ENCODE results near the gene KDM7A. TPM values are rescaled to one million over a fixed set of nuclear protein-coding genes. Genes with fewer than 3 reads are reported as not detected.

KDM7A gene
- total RNA-seq, 1 experiment from 2014 or later = 1.5 TPM

DNA sequence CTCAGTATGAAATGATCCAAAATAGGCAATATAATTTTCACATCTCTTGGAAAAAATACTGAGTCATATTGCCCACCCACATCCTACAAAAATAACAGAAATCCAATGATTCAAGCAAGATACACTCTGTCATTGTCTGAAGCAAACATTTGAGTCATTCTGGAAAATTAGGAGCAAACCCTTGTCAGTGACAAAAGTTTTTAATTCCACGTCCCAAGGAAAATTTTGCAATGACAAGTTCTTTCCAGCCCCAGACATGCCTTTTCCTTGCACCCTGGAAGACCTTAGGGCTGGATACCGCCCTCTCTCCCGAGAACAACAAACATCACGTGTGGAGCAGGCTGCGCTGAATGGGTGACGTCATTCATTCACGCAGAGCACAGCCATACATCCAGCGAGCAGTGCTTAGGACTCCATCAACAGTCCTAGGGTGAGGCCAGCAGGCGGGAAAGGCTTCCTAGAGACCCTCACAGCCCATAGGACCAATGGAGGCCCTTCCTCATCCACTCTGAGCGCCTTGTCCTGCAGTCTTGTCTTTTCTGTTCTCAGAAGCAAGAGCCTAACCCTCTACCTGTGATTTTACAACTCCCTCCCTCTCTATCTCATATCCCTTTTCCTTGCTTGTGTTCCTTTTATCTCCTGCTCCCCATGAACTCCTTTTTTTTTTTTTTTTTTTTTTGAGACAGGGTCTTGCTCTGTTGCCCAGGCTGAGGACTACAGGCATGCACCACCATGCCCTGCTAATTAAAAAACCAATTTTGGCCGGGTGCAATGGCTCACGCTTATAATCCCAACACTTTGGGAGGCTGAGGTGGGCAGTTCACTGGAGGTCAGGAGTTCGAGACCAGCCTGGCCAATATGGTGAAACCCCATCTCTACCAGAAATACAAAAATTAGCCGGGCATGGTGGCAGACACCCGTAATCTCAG, 23.5 kb upstream of the KDM7A start:
- H3K4me2 ChIP-seq = no peak overlapping the region
- no peak overlapping the region for H2AFZ ChIP-seq
- no peaks in the 10 kb centered on the region for H3K9me3 ChIP-seq (ENCODE audit: insufficient read depth, low read depth)
- 0 out of 2 replicates have a peak, but pooled peaks cover 7% of the 10 kb centered on the region for H3K27me3 ChIP-seq (ENCODE audit: insufficient read depth, low read depth)
- no peaks in the 10 kb centered on the region for H3K36me3 ChIP-seq (ENCODE audit: low read depth)
- no TSS peak for BruUV-seq (replicated peaks)
- no peaks in the 10 kb centered on the region for H3K4me1 ChIP-seq (replicated peaks; ENCODE audit: insufficient read depth)
- no peak overlapping the region for H3K4me3 ChIP-seq
- no peaks in the 10 kb centered on the region for H3F3A ChIP-seq (ENCODE audit: insufficient read depth, low read depth)
- no peaks in the 10 kb centered on the region for H3K9me2 ChIP-seq (ENCODE audit: insufficient read depth)
- TF ChIP-seq EZH2 (IDR thresholded peaks at IDR 0.05; ENCODE audit: low read depth) = no peak
- TF ChIP-seq, protein P1, sequence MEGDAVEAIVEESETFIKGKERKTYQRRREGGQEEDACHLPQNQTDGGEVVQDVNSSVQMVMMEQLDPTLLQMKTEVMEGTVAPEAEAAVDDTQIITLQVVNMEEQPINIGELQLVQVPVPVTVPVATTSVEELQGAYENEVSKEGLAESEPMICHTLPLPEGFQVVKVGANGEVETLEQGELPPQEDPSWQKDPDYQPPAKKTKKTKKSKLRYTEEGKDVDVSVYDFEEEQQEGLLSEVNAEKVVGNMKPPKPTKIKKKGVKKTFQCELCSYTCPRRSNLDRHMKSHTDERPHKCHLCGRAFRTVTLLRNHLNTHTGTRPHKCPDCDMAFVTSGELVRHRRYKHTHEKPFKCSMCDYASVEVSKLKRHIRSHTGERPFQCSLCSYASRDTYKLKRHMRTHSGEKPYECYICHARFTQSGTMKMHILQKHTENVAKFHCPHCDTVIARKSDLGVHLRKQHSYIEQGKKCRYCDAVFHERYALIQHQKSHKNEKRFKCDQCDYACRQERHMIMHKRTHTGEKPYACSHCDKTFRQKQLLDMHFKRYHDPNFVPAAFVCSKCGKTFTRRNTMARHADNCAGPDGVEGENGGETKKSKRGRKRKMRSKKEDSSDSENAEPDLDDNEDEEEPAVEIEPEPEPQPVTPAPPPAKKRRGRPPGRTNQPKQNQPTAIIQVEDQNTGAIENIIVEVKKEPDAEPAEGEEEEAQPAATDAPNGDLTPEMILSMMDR (conservative IDR thresholded peaks at IDR 0.05) = no peak
- H4K20me1 ChIP-seq (ENCODE audit: insufficient read depth) = no peaks in the 10 kb centered on the region
- H3K79me2 ChIP-seq (ENCODE audit: low read depth) = no peaks in the 10 kb centered on the region
- H3K27ac ChIP-seq = no peak overlapping the region
- ChIA-PET CTCF (no interaction called here), POLR2A (ENCODE audit: unreplicated experiment) (no interaction called here)
- DNase-seq = peak in 1 of 2 experiments; percentile 38
- intact Hi-C loops (cut with micrococcal nuclease; ENCODE audit: unreplicated experiment) = no loop called here

DNA sequence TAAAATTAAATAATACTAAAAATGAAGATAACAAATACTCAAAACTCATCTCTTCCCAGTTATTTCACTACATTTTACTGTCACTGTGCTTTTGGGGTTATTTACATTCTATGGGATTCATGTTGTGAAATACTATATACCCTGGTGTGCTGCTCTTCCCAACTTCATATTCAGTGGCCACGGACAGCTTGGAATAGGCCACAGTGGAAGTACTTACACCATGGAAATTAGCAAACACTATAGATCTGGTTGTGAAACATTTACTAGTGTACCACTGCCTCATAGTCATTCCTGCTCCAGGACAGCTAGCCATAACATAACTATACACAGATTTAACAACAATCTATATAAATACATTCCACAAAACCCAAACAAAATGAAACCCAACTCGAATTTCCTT, 21.2 kb upstream of the KDM7A start:
- Histone ChIP-seq H3K27ac (no peak overlapping the region), H3K9me2 (ENCODE audit: insufficient read depth) (no peaks in the 10 kb centered on the region), H2AFZ (no peak overlapping the region), H3K9me3 (ENCODE audit: insufficient read depth, low read depth) (no peaks in the 10 kb centered on the region), H3K4me2 (no peak overlapping the region), H3K79me2 (ENCODE audit: low read depth) (no peaks in the 10 kb centered on the region), H3K27me3 (ENCODE audit: insufficient read depth, low read depth) (0 out of 2 replicates have a peak, but pooled peaks cover 7% of the 10 kb centered on the region), H3K4me3 (no peak overlapping the region), H4K20me1 (ENCODE audit: insufficient read depth) (no peaks in the 10 kb centered on the region), H3K4me1 (replicated peaks; ENCODE audit: insufficient read depth) (no peaks in the 10 kb centered on the region), H3K36me3 (ENCODE audit: low read depth) (no peaks in the 10 kb centered on the region), H3F3A (ENCODE audit: insufficient read depth, low read depth) (peaks cover 5% of the 10 kb centered on the region; the same call in 1 of the 2 replicates)
- intact Hi-C loops (cut with micrococcal nuclease; ENCODE audit: unreplicated experiment) = no loop called here
- no peak for DNase-seq
- ChIA-PET POLR2A (ENCODE audit: unreplicated experiment) (no interaction called here), CTCF (interaction anchor here (0.6 kb wide), 1 partner anchor 227 kb away, joined by 3 read pairs; no protein-coding TSS in a partner anchor)
- BruUV-seq (replicated peaks) = no TSS peak
- no peak for TF ChIP-seq EZH2 (IDR thresholded peaks at IDR 0.05; ENCODE audit: low read depth)
- TF ChIP-seq, protein P1 (conservative IDR thresholded peaks at IDR 0.05) = no peak

DNA sequence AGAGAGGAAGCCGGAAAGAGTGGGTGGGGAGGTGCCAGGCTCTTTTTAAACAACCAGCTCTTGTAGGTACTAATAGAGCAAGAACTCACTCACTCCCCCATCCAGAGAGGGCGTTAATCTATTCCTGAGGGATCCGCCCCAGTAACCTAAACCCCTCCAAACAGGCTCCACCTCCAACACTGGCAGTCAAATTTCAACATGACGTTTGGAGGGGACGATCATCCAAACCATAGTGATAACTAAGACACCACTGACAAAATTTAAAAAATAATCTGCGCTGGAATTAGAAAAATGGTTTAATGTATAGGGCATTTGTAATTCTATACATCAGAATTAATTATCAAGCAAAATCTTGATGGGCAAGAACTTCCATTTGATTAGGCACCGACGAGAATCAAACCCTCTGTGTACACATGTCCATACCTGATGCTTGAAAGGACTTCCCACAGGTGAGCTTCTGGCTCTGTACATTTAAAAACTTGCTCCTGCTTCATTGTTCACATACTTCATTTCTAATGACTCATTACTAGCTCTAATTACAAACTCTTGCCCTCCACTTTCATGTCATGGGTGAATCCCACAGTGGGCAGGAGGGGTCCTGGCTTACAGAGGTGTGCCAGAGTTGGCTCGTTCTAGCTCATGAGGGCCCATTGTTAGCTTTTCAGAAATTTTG, 20.6 kb upstream of the KDM7A start:
- H4K20me1 ChIP-seq (ENCODE audit: insufficient read depth) = no peaks in the 10 kb centered on the region
- no peak overlapping the region for H3K4me2 ChIP-seq
- H3K9me2 ChIP-seq (ENCODE audit: insufficient read depth) = no peaks in the 10 kb centered on the region
- ChIA-PET CTCF (interaction anchor here (0.6 kb wide), 1 partner anchor 227 kb away, joined by 3 read pairs; no protein-coding TSS in a partner anchor), POLR2A (ENCODE audit: unreplicated experiment) (no interaction called here)
- peaks cover 8% of the 10 kb centered on the region; the same call in 1 of the 2 replicates for H3F3A ChIP-seq (ENCODE audit: insufficient read depth, low read depth)
- H3K9me3 ChIP-seq (ENCODE audit: insufficient read depth, low read depth) = no peaks in the 10 kb centered on the region
- peak in 1 of 2 experiments; percentile 39 for DNase-seq
- no peak for TF ChIP-seq EZH2 (IDR thresholded peaks at IDR 0.05; ENCODE audit: low read depth)
- TF ChIP-seq, protein P1 (conservative IDR thresholded peaks at IDR 0.05) = no peak
- H3K36me3 ChIP-seq (ENCODE audit: low read depth) = no peaks in the 10 kb centered on the region
- no peak overlapping the region for H3K27ac ChIP-seq
- no peak overlapping the region for H2AFZ ChIP-seq
- 0 out of 2 replicates have a peak, but pooled peaks cover 7% of the 10 kb centered on the region for H3K27me3 ChIP-seq (ENCODE audit: insufficient read depth, low read depth)
- H3K79me2 ChIP-seq (ENCODE audit: low read depth) = no peaks in the 10 kb centered on the region
- no peak overlapping the region for H3K4me3 ChIP-seq
- intact Hi-C loops (cut with micrococcal nuclease; ENCODE audit: unreplicated experiment) = no loop called here
- no TSS peak for BruUV-seq (replicated peaks)
- no peaks in the 10 kb centered on the region for H3K4me1 ChIP-seq (replicated peaks; ENCODE audit: insufficient read depth)

Data from PC-9 (cell line).